ENCODE results near the gene NR5A1.

NR5A1 gene

DNA sequence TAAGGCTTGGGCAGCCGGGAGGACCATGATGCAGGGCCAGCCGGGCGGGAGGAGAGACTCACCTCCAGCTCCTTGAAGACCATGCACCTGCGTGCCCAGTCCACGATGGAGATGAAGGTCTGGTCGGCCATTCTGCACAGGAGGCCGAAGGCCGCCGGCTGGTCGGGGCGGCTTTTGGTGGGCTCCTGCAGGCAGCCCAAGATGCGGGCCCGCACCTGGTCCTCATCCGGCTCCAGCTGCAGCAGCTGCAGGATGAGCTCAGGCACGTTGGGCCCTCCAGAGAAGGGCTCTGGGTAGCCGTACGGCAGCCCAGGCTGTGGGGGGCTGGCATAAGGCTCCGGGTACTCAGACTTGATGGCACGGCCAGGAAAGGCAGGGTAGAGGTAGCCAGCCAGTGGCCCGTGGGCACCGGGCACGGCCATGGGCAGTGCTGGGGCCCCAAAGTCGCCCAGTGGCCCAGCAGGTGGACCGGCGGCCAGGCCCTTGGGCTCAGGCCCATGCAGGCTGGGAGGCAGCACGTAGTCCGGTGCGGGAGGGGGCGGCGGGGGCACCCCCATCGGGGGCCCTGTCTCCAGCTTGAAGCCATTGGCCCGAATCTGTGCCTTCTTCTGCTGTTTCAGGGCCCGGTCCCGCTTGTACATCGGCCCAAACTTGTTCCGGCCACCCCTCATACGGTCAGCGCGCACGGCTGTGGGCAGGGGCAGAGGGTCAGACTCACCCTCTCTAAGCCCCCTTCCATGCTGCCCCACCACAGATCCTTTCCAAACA is 7.0 kb downstream of the NR5A1 start:
- H3K4me1 ChIP-seq (ENCODE audit: insufficient read depth, low read length), result peaks cover 3% of the 10 kb centered on the region
- H3K36me3 ChIP-seq (ENCODE audit: insufficient read depth, low read length), result no peaks in the 10 kb centered on the region
- H3K27me3 ChIP-seq (ENCODE audit: insufficient read depth, low read length), result peaks cover 91% of the 10 kb centered on the region
- H3K9me3 ChIP-seq (ENCODE audit: low read length), result no peaks in the 10 kb centered on the region
- no peak overlapping the region for H3K4me3 ChIP-seq (ENCODE audit: low read length)
- H2AFZ ChIP-seq (ENCODE audit: low read depth, low read length), result no peak overlapping the region

DNA sequence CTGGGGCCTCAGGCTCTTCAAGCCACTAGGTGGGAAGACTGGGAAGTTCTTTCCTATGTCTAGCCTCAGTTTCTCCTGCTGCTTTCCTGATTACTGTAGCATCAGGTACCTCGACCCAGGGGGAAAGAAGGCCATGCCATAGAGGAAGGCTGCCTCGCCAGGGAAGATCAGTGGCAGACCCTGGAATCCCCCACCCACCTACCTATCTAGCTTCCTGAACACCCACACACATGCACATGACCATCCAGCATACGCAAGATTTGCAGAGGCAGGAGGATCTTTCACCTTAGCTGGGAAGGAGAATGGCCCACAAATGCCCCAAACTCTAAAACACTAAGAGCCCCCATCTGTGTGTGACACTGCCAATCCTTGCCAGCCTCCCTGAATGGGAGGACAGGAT is 8.0 kb downstream of the NR5A1 start:
- H3K9me3 ChIP-seq (ENCODE audit: low read length), result no peaks in the 10 kb centered on the region
- peaks cover 95% of the 10 kb centered on the region for H3K27me3 ChIP-seq (ENCODE audit: insufficient read depth, low read length)
- H3K4me1 ChIP-seq (ENCODE audit: insufficient read depth, low read length), result peaks cover 3% of the 10 kb centered on the region
- no peak overlapping the region for H3K4me3 ChIP-seq (ENCODE audit: low read length)
- H2AFZ ChIP-seq (ENCODE audit: low read depth, low read length), result no peak overlapping the region
- no peaks in the 10 kb centered on the region for H3K36me3 ChIP-seq (ENCODE audit: insufficient read depth, low read length)

DNA sequence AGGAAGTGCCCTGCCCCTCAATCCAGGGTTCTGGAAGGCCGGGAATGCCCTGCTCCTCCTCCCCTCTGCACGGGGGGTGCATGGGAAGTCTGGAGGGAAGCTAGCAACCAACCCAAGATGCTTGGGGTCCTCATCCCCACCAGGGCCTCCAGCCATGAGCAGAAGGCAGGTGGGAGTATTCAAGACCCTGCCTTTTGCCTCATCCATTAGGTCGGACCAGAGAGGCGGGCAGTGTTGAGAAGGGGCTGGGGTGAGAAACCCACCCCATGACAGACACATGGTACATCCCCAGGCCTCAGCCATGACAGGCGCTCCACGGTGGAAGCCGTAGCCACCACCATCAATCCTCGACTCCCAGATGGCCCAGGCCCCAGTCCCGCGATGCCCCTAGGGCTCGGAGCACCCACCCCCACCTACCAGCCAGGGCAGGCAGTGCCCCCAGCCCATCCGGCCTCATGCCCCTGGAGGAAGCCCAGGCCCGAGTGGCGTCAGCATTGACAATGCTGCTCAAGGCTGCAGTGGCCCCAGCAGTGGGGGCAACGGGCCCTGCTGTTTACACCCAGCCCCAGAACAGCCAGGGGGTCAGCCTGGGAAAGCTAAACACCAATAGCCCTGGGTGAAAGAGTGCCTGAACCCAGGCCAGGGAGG is 8.6 kb downstream of the NR5A1 start:
- Histone ChIP-seq H3K4me3 (ENCODE audit: low read length) (no peak overlapping the region), H3K36me3 (ENCODE audit: insufficient read depth, low read length) (no peaks in the 10 kb centered on the region), H3K4me1 (ENCODE audit: insufficient read depth, low read length) (peaks cover 3% of the 10 kb centered on the region), H3K27me3 (ENCODE audit: insufficient read depth, low read length) (peaks cover 95% of the 10 kb centered on the region), H3K9me3 (ENCODE audit: low read length) (no peaks in the 10 kb centered on the region), H2AFZ (ENCODE audit: low read depth, low read length) (no peak overlapping the region)

DNA sequence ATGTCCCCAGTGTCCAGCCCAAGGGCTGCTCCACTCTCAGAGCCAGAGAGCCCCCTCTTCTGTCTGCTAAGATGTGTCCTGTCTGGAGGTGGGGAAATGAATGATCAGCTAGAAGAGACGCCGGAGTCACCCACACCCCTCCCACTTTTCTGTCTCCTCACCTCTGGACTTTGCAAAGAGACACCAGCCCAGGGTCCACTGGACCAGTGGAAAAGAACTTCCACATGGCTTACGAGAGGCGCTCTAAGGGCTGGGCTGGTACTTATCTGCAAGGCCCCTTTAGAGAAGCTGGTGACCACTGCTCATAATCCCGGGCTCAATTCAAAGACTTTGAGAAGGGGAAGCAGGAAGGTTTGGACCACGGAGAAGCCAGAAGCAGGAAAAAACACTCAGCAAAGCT is 9.2 kb downstream of the NR5A1 start:
- Histone ChIP-seq H2AFZ (ENCODE audit: low read depth, low read length) (no peak overlapping the region), H3K27me3 (ENCODE audit: insufficient read depth, low read length) (peaks cover 95% of the 10 kb centered on the region), H3K4me1 (ENCODE audit: insufficient read depth, low read length) (peaks cover 3% of the 10 kb centered on the region), H3K9me3 (ENCODE audit: low read length) (no peaks in the 10 kb centered on the region), H3K36me3 (ENCODE audit: insufficient read depth, low read length) (no peaks in the 10 kb centered on the region), H3K4me3 (ENCODE audit: low read length) (no peak overlapping the region)

DNA sequence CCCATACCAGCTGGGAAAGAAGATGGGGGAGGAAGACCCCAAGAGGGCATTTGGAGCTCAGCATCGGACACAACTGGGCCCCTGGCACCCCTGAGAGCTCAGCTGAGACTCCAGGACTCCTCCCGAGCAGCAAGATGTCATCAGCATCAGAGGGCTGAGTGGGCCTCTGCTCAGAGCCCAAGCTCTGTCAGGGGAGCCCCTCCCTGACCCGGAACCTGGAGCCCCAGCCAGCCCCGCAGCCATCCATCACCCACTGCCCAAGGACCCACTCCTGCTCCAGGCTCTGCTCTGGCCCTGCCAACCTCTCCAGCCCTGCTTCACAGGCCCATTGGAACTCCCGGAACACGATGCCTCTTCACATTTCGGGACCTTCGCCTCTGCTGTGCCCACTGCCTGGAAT is 9.8 kb downstream of the NR5A1 start:
- Histone ChIP-seq H2AFZ (ENCODE audit: low read depth, low read length) (no peak overlapping the region), H3K27me3 (ENCODE audit: insufficient read depth, low read length) (peaks cover 90% of the 10 kb centered on the region), H3K36me3 (ENCODE audit: insufficient read depth, low read length) (no peaks in the 10 kb centered on the region), H3K4me3 (ENCODE audit: low read length) (no peak overlapping the region), H3K9me3 (ENCODE audit: low read length) (no peaks in the 10 kb centered on the region), H3K4me1 (ENCODE audit: insufficient read depth, low read length) (peaks cover 3% of the 10 kb centered on the region)

DNA sequence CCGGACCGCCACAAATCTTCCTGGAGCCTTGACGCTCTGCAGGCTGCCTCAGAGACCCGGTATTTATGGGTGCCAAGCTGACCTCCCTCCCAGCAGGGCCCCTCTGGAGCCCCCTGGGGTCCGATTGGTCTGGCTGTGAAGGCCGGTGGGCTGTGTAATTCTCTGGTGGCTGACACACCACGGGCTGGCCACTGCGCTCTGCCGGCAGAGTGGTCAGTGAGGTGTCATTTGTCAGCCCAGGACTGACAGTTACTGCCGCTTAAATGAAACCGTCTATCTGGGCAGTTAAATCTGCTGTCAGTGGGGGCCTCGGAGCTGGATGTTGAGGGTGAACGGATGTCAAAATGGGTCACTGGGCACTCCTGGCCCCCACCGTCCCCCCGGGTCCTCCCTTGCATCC is 10.7 kb downstream of the NR5A1 start:
- Histone ChIP-seq H3K36me3 (ENCODE audit: insufficient read depth, low read length) (no peaks in the 10 kb centered on the region), H3K27me3 (ENCODE audit: insufficient read depth, low read length) (peaks cover 86% of the 10 kb centered on the region), H3K4me1 (ENCODE audit: insufficient read depth, low read length) (peaks cover 3% of the 10 kb centered on the region), H3K4me3 (ENCODE audit: low read length) (no peak overlapping the region), H3K9me3 (ENCODE audit: low read length) (no peaks in the 10 kb centered on the region), H2AFZ (ENCODE audit: low read depth, low read length) (no peak overlapping the region)

DNA sequence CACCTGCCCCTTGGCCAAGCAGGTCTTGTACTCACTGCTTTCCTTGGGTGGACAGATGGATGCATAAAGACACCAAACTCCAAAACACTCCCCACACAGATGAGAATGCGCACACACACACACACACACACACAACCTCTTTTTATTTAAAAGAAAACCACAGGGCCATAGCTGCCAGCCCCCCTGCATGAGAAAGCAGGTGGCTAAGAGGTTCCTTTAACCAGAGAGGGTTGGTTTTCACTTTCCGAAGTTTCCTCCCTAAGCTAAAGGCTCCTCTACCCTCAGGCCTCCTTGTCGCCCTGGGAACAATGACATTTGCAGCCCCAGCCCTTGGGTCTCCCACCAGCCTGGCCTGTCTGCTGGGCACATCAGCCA is 11.1 kb downstream of the NR5A1 start:
- H3K9me3 ChIP-seq (ENCODE audit: low read length), result no peaks in the 10 kb centered on the region
- no peak overlapping the region for H3K4me3 ChIP-seq (ENCODE audit: low read length)
- H3K27me3 ChIP-seq (ENCODE audit: insufficient read depth, low read length), result peaks cover 86% of the 10 kb centered on the region
- H3K36me3 ChIP-seq (ENCODE audit: insufficient read depth, low read length), result no peaks in the 10 kb centered on the region
- peaks cover 3% of the 10 kb centered on the region for H3K4me1 ChIP-seq (ENCODE audit: insufficient read depth, low read length)
- H2AFZ ChIP-seq (ENCODE audit: low read depth, low read length), result no peak overlapping the region

DNA sequence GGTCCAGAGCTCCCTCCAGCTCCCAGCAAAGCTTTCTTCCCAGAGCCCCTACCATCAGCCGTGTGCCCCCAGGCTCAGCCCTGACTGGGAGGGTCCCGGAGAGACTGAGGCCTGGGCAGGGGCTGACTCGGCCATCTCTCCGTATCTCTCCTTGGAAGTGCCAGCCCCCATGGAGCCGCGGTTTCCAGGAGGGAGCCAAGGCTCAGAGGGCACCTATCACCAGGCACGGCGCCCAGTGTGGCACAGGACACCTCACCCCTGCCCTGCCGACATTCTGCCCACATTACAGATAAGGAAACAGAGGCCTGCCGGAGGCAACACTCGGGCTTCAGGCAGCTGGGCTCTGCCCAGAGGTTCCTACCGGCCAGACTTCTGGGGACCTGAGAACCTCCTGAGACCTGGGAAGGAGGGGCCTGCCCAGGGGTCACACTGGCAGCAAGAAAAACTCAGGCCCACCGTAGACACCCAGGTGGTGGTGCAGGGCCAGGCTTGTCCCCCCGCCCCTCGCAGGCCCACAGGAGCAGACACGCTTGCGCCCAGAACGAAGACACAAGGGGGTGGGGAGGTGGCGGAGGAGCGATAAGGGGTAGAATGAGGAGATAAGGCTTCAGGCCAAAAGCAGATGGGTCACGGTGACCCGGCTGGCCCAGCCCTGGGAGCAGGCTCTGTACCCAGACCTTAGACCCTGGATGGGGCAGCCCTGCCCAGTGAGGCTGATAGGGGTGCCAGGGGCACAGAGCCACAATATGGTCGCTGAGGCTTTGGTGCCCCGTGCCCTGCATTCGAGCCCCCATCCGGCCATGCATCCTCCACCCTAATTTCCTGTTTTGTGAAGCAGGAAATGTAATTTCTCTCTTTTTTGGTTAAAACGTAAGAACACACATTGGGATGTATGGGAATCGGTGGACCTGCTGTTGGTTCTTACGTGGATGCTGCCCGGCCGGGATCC is 11.8 kb downstream of the NR5A1 start:
- peaks cover 81% of the 10 kb centered on the region for H3K27me3 ChIP-seq (ENCODE audit: insufficient read depth, low read length)
- H3K4me1 ChIP-seq (ENCODE audit: insufficient read depth, low read length), result peaks cover 3% of the 10 kb centered on the region
- H3K4me3 ChIP-seq (ENCODE audit: low read length), result no peak overlapping the region
- no peaks in the 10 kb centered on the region for H3K36me3 ChIP-seq (ENCODE audit: insufficient read depth, low read length)
- no peak overlapping the region for H2AFZ ChIP-seq (ENCODE audit: low read depth, low read length)
- no peaks in the 10 kb centered on the region for H3K9me3 ChIP-seq (ENCODE audit: low read length)

DNA sequence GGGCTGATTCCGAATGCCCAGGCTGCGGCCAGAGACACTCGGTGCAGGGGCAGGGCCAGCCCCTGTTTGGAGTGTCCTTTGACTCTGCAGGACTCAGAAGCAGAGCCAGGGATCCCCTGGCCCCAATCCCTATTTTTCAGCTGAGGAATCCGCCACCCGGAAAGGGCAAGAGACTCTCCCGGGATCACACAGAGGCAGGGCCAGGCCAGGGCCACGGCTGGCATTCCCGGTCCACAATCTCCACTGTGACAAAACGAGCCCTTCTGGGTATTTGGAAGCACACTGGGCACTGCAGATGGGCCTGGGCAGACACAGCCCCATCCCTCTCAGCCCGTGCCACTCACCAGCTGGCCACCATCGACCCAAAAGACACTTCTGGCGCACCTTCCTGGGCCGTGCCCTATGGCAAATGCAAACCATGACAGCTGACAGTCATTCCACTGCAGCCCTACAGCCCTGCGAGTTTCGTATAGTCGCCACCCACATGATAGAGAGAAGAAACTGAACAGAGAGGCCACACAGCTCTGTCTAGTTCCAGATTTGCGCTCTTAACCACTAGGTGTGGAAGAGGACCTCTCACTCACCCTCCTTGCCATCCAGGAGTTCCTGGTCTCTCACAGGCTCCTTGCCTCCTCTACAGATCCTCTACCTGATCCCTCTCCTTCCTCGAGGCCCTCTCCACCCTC is 13.3 kb downstream of the NR5A1 start:
- Histone ChIP-seq H3K27me3 (ENCODE audit: insufficient read depth, low read length) (peaks cover 82% of the 10 kb centered on the region), H3K9me3 (ENCODE audit: low read length) (no peaks in the 10 kb centered on the region), H3K36me3 (ENCODE audit: insufficient read depth, low read length) (no peaks in the 10 kb centered on the region), H3K4me1 (ENCODE audit: insufficient read depth, low read length) (peaks cover 13% of the 10 kb centered on the region), H2AFZ (ENCODE audit: low read depth, low read length) (no peak overlapping the region), H3K4me3 (ENCODE audit: low read length) (no peak overlapping the region)

DNA sequence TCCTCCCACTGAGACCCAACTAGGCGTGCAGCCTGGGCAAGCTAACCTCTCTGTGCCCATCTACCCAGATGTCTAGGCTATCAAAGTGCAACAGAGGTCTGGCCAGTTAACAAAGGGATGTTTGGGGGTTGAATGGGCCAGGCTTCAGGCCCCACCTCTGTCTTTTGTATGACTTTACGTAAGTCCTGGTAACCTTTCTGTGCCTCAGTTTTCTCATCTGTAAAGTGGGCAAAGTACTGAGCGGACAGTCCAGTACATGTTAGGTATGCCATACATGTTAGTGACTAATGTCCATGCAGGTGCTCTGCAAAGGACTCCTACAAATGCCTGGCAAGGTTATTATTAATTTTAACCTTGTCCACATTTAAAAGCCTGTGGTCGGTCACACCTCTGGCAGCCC is 14.0 kb downstream of the NR5A1 start:
- Histone ChIP-seq H2AFZ (ENCODE audit: low read depth, low read length) (no peak overlapping the region), H3K4me1 (ENCODE audit: insufficient read depth, low read length) (peaks cover 13% of the 10 kb centered on the region), H3K36me3 (ENCODE audit: insufficient read depth, low read length) (no peaks in the 10 kb centered on the region), H3K9me3 (ENCODE audit: low read length) (no peaks in the 10 kb centered on the region), H3K4me3 (ENCODE audit: low read length) (no peak overlapping the region), H3K27me3 (ENCODE audit: insufficient read depth, low read length) (peaks cover 79% of the 10 kb centered on the region)

DNA sequence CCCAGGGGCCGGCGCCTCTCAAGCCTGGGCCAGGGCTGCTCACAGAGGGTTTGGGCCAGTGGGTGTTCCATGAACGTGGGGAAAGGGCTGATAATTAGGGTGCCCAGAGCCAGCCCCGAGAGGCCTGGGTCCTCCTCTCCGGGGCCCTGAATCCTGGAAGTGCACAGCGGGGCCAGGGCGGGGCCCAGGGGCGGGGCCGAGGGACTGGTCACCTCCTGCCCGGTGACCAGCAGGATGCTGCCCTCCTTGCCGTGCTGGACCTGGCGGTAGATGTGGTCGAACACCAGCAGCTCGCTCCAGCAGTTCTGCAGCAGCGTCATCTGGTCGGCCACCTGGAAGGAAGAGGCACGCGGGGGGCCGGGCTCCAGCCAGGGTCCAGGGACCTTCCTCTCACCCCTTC is 14.4 kb downstream of the NR5A1 start:
- H2AFZ ChIP-seq (ENCODE audit: low read depth, low read length), result no peak overlapping the region
- no peak overlapping the region for H3K4me3 ChIP-seq (ENCODE audit: low read length)
- H3K9me3 ChIP-seq (ENCODE audit: low read length), result no peaks in the 10 kb centered on the region
- H3K27me3 ChIP-seq (ENCODE audit: insufficient read depth, low read length), result peaks cover 77% of the 10 kb centered on the region
- peaks cover 14% of the 10 kb centered on the region for H3K4me1 ChIP-seq (ENCODE audit: insufficient read depth, low read length)
- H3K36me3 ChIP-seq (ENCODE audit: insufficient read depth, low read length), result no peaks in the 10 kb centered on the region

DNA sequence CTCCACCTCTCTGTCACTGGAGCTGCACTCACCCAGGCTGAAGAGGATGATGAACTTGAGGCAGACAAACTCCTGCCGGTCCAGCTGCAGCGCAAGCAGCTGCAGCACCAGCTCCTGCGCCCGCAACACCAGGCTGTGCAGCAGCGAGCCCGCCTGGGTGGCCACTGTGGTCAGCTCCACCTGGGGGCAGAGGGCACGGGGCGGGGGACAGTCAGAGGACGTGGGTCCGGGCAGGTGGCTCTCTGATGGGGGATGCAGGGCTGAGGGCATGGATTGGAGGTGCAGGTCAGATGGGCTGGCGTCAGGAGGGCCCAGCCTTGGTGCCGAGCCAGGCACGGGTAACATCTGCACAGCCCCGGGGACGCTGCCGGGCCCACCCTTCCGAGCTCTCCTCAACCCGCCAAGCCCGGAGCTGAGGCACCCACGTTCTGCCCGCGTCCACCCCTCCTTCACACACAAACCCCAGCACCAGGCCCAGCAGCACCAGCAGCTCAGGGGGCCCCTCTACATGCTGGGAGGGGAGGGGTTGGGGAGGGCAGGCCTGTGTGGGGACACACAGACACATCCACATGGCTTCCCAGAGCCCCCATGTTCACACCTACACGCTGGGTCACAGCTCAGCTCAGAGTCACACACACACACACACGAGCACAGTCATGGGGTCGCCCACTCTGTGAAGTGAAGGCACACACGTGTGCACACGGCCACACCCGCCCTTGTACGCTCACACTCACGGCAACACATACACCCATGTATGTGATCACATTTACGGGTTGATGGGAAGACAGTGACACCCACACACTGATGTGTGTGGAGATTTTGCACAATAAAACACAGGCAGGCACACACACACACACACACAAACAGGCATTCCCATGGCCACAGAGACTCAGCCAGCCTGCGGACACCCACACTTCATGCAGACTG is 15.9 kb downstream of the NR5A1 start:
- Histone ChIP-seq H3K27me3 (ENCODE audit: insufficient read depth, low read length) (peaks cover 62% of the 10 kb centered on the region), H3K9me3 (ENCODE audit: low read length) (no peaks in the 10 kb centered on the region), H3K4me1 (ENCODE audit: insufficient read depth, low read length) (peaks cover 28% of the 10 kb centered on the region), H3K36me3 (ENCODE audit: insufficient read depth, low read length) (no peaks in the 10 kb centered on the region), H2AFZ (ENCODE audit: low read depth, low read length) (no peak overlapping the region), H3K4me3 (ENCODE audit: low read length) (no peak overlapping the region)
